Stimulated activated CD8-positive, alpha-beta memory T cell treated with anti-CD3 and anti-CD28 coated beads, Interleukin-4, amount 100 ng/mL, for 48 hours (primary cell): ENCODE measurements around the gene CHCHD6.

Source experiments
- DNase-seq: peaks from one replicate; pipeline ENCODE4 v3.0.0-alpha.2; 2020

The CHCHD6 gene

DNA sequence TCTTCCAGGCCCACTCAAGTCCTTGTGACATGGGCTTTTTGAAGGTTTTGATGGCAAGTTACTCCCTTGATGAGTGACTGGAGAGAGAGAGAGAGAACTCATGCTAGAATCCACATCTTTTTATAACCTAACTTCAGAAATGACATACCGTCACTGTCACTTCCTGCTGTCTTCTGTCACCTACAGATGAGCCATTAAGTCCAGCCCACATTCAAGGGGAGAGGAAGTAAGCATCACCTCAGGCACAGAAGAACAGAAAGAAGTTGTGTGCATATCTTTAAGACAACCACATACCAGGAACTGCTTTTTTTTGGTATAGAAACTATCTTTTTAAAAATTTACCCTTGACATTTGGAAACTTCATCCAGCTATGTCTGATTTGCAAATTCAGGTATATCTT lies 32.5 kb upstream of the CHCHD6 start:
- DNase-seq = no peak

DNA sequence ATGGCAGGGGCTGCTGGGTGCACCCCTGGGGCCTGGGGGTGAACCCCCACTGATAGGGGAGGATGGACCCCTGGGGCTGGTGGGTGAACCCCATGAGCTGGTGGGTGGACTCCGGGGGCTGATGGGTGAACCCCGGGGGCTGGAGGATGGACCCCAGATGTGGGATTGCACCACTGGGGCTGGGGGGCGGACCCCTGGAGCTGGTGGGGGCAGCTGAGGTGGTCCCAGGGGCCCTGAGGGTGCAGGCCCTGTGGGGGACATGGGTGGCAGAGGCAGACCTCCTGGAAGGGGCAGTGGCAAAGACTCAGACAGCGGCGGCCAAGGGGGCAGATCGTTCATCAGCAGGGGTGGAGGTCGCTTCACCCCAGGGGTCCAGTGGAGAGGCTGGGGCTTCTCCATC lies 31.7 kb upstream of the CHCHD6 start:
- DNase-seq = no peak

DNA sequence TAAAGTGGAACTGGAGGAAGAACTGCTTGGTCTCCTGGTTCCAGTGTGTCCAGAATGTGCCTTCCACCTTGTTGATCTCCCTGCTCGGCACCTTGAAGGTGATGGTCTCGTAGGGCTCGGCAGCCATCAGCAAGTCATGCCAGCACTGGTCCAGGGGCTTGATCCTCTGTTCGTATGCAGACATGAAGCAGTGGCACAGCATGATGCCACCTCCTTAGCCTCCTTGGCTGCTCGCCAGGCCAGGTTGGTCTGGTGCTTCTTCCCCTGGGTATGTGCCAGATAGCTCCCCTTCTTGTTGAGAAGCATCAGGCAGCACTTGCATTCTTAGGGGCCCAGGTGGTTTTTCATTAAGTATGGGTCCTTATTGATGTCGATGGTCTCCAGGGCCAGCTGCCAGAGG lies 31.3 kb upstream of the CHCHD6 start:
- DNase-seq = no peak

DNA sequence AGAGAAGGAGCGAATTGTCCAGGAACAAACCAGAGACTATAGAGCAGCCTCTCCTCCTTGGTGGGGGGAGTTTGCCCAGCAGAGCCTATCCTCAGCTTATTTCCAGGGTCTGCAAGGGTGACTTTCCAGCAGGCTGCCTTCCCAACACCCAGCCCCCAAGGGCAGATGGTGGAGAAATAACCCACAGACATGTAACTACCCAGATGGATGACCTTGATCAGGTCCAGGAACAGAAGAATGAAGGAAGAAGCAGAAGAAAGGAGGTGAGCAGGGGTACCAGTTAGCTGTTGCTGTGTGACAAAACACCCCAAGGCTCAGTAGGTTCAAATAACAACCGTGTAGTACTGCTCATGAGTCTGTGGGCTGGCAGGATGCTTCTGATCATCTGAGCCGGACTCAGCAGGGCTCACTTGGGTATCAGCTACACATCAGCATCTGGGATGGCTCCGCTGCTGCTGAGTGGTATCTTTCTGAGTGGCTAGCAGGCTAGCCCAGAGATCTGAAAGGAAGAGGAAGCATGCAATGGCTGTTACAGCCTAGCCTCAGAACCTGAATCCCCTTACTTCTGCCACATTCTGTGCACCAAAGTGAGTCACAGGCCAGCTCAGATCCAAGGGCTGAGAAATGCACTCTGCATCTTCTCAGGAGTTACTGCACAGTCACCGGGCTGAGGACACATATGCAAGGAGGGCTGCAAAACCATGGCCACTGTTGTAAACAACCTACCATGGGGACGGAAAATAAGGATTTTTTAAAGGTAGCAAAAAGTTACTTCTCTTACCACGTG lies 26.9 kb upstream of the CHCHD6 start:
- DNase-seq = no peak

DNA sequence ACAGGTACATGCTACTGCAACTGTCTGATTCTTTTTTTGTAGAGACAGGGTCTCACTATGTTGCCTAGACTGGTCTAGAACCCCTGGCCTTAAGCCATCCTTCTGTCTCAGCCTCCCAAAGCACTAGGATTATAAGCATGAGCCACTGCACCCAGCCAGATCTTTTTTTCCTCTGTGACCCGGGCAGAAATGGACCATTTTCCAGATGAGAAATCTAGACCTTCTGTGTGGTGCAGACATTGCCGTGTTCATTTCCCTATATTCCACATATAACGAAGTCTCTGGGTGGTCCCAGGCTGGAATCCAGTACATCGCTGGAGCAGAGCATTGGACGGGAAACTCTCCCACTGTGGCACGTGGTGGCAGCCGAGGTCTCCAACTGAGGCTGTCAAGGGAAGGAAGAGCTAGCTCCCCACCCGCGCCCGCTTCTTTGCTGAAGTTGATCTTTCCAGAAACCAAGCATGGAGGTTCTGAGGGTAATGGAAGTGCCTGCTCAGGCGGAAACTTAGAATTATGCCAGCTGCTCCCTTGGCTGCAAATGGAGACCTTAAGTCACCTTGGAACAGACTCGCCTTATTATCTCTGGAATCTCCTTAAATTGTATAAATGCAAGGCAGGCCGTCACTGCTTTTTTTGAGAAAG lies 26.1 kb upstream of the CHCHD6 start:
- no peak for DNase-seq

DNA sequence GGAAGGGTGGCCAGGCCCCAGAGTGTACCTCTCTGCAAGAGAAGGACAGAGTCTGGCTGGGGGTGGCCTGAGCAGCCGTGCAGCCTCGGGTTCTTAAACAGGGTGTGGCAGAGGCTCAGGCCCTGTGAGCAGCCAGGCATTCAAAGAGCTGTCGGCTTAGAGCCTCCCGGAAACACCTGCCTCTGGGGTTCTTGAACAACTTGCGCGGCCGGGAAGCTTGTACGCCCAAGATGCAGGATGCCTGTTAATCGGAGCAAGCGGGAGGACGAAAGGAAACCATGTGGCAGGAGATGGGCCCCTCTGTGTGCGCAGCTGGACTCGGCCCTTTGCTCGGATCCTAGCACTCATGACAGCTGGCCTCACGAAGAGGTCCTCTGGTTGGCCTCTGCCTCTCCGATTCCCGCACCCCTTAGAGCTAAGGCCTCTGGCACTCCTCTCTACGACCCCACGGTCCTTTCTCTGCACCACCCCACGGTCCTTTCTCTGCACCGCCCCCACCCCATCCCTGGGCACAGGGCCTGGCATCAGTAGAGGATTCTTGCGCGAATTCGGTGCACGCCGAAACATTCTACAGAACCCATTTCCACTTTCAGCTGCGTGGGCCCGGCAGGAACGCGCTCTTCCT lies 25.2 kb upstream of the CHCHD6 start:
- DNase-seq = no peak

DNA sequence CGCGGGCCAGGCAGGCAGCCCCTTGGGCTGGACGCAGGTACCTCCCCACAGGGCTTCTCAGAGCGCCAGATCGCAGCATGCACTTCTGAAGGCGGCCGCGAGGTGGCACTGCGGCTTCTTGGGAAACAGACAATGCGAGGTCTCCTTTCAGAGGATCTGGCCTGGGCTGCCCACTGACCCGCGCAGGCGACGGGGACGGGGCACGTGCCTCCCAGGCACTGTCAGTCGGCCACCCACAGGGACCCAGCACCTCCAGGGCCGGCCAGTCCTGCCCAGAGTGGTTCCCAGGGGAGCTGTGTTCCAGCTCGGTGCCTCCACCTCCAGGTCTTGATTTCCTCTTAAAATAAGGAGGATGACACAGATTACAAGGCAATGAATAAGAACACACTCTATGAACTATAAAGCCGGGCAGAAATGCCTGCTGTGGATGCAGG lies 24.7 kb upstream of the CHCHD6 start:
- peak; percentile 92 for DNase-seq

DNA sequence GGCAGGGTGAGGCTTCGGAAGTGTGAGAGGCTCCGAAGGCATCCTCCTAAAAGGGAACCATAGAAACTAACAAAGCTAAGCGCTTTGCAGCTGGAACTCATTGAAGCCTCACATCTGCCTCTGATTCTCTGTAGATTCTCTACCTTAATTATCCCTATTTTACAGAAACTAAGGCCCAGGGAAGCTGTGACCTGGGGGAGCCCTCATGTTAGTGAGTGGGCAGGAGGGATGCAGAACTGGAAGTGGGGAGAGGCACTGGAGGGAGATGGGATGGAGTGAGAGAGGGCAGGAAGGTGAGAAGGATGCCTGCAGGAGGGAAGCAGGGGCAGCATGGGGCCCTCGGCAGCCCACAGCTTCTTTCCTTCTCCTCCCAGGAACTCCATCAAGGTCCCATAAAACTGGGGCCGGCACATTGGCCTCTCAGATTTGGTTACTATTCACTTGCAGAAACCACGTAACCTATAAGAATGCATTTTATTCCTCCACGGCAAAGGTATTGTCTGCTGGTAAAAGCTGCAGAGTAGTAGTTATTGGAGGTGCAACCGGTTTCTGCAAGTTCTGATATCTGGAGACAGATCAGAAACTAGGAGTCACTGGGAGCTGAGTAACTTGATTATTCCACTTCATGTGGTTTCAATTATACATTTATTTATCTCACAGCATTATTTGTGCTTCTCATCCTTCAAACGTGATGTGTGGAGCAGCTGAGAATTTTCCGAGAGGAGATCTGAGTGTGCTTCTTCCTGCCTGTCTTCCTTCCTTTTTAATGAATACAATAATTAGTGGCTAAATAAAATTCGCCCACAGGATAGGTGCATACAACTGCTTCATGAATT lies 24.0 kb upstream of the CHCHD6 start:
- DNase-seq = no peak

DNA sequence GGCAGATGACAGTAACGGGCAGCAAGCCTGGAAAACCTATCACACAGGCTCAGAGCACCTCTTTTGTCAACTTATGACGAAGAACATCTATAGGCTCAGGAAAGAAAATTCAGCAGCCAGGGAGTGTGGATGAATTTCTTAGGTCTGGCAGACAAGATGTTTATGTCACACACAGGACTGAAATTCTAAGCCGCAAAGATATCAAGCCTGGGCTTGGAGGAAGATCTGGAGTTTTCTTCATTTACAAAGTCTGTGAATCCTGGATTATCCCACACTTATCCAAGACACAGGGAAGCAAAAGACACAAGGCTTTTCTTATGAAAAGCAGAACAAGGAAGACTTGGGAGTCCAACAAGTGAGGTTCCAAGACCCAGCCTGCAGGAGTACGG lies 23.4 kb upstream of the CHCHD6 start:
- no peak for DNase-seq

DNA sequence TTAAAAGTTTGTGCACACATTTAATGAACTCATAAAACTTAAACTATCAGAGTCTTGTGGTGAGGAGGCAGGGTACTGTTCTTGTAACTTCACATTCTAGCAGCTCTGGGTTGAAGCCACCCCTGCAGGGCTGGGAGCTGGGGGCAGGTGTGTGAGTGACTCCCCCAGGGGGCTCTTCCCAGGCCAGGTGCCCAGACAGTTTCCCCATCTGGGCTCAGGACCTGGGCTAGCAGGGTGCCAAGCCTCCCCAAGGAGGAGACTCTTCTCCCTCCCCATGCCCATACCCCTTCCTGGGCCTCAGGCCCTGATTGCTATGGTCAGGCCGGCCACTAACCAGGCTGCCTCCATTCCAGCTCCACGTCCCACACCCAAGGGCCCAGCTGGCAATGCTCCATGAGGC lies 22.0 kb upstream of the CHCHD6 start:
- DNase-seq = no peak

DNA sequence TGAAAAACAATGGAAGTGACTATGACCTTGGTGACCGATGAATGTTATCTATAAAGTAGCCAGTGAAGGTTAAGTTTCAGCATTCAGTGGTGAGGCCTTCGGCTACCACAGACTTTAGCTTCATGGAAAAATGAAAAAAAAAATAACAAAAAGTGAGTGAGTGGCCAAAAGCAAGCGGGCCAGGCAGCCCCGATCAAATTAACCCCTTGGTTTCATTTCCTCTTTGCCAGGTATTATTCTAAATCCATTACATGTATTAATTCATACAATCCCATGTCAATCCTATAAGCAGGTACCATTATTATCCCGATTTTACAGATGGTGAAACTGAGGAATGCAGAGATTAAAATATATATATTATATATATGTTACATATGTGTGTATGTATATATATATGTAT lies 21.0 kb upstream of the CHCHD6 start:
- no peak for DNase-seq

DNA sequence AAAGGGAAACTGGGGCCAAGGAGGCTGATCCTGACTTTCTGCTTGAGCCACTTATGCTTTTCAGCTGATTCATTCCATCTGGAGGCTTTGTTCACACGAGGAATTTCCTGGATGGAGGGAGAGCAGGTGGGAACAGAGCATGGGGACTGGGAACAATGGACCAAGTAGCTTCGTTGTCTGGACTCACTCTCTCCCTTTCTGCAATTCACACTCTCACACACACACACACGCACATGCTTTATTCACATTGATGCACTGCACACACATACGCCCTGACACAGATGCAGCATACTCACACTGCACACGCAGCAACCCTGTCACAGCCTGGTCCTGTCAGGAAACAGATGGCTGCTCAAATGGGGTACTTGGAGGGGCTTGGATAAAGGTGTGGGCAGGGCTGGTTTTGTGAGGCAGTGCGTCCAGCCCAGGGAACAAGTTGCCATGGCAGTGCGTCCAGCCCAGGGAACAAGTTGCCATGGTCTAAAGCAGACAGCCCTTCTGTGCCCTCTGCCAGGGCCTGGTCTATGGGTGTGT lies 19.8 kb upstream of the CHCHD6 start:
- no peak for DNase-seq

DNA sequence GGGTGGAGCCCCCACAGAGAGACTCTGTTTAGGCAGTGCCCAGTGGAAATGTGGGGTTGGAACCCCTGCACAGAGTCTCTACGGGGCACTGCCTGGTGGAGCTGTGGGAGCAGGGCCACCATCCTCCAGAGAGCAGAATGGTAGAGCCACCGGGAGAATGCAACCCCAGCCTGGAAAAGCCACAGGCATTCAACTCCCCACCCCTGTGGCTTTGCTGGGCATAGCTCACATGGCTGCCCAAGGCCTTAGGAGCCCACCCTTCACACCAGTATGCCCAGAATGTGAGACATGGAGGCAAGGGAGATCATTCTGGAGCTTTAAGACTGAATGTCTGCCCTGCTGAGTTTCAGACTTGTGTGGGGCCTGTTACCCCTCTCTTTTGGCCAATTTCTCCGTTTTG lies 19.0 kb upstream of the CHCHD6 start:
- DNase-seq = no peak

DNA sequence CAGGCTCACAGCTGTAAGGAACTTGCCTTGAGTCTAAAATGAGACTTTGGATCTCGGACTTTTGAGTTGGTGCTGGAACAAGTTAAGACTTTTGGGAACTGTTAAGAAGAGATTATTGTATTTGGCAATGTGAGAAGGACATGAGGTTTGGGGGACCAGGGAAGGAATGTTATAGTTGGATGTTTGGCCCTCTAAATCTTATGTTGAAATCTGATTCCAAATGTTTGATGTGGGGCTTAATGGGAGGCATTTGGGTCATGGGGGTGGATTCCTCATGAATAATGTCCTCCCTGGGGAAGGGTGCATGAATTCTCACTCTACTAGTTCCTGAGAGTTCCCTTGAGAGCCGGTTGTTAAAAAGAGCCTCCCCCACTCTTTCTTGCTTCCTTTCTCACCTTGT lies 18.5 kb upstream of the CHCHD6 start:
- no peak for DNase-seq

DNA sequence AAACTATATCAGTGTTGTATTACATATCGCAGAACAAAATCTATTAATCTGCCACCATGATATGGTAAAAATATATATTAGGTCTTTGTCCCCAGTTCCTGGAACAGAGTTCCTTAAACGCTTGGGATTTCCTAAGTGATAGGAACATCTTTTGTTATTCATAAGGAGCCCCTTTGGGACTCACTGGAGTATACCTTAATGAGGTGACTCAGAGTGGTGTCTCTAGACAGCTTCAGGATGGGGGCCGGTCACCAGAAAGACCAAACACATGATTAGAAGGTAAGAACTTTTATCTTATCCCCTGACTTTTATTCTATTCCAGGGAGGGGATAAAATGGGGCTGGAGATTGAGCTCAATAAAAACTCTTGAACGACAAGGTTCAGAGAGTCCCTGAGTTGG lies 12.3 kb upstream of the CHCHD6 start:
- DNase-seq = no peak

DNA sequence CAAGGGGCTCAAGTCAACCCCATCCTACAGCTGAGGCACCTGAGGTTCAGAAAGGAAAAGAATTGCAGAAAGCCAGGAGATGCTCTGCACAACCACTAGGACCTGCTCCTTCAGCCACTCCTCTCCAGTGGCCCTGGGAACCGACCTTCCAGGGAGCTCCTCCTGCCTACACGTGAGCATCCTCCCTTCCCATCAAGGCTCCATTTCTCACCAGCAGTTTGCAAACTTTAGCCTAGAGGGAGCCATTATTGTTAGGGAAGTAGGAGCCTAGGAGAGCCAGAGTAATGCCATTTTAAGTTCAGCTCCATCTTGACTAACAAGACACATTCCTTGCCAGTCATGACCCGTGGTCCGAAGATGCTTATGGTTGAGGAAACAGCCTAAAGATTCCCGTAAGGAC lies 11.2 kb upstream of the CHCHD6 start:
- DNase-seq = no peak

DNA sequence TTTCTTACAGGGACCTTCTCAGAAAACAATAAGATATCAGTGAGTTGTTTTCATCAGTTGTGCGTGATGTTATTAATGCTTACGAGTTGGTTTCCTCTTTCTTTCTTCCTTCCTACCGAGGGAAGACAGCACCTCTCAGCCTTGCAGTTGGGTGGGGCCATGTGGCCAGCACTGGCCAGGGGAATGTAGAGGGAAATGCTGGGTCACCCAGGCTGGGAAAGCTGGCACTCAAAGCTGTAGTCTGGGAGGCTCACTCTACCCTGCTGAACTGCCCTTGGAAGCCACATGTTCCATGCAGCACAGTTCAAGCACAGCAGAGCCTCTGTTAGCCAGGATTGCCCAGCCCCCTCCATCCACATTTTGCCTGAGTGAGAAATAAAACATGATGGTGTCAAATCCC lies 10.1 kb upstream of the CHCHD6 start:
- DNase-seq = no peak

DNA sequence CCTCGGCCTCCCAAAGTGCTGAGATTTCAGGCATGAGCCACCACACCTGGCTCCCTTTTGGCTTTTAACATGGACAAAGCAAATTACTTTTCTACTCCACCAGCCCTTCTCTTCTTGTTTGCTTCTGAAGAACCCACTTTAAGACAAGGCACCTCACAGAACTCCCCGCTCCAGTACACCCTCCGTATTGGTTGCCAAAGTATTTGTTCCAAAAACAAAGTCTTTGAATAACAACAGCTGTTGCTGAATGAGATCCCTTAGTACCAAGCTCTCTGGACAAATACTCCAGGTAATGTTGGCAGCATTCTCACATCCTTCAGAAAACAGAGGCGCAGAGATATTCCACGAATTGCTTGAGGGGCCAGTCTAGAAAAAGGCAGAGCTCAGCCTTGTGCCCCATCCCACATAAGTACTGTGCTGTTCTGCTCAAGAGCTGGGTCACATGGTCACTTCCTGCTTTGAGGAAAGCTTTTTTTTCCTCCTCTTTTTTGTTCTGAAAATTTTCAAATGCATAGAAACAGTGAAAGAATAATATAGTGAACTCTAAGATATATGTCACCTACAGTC lies 7.3 kb upstream of the CHCHD6 start:
- no peak for DNase-seq

DNA sequence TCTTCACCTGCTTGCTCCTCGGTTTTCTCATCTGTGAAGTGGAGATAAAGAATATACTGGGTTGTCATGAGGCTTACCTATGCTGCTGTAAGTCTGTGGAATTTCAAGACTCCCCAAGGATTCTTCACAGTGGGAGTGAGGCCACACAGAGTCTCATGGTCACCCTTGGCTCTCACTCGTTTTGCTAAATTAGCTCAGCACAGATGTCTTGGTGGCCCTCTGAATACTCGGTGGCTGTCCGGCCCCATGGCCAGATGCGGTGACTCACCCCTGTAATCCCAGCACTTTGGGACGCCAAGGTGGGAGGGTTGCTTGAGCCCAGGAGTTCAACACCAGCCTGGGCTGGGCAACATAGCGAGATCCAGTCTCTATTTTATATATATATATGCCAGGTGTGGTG lies 5.0 kb upstream of the CHCHD6 start:
- DNase-seq = no peak

DNA sequence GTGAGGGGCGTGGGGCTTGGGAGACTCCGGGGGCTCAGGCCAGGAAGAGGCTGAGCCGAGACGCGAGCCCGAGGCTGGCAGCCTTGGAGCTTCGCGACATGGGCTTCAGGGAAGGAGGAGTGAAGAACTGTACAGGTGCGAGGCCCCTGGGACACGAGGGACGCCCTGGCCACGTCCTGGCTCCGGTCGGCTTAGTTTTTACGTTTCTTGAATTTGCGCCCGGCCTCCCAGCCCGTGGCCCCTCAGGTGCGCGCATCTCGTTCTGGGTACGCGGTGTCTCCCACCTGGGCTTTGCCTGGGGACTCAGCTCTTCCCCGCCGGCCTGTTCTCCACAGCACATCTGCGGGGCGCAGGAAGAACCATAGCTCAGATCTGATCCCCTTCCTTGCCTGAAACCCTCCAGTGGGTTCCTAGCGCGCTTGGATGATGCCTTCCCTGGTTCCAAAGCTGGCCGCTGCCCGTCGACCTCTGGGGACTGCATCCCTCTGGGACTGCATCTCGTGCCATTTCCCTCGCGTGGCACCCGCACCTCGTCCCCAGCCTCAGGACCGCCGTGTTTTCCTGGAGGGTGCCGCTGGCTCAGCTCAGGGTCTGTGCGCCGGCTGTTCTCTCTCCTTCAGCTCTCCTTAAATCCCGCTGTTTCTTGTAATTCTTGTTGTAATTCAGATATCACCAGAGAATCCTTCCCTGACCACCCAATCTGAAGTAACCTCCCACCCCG lies 614 bp downstream of the CHCHD6 start:
- DNase-seq = peak; percentile 37

DNA sequence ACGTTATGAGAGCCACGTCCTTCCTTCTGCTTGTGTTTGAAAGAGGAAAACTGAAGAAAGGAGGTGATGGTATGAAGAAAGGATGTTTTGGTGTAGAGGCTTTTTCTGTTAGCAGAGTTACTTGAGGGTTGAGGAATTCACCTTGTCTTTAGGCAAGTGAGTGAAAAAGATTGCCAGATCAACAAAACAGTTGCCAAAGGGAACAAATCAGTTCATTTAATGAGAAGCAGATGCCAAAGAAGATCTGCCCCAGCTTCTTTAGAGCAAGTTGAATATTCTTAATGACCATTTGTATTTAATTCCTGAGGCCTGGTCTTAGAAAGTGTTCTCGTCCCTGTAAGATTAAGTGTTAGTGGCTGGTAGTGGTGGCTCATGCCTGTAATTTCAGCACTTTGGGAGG lies 2.6 kb downstream of the CHCHD6 start:
- DNase-seq = no peak

DNA sequence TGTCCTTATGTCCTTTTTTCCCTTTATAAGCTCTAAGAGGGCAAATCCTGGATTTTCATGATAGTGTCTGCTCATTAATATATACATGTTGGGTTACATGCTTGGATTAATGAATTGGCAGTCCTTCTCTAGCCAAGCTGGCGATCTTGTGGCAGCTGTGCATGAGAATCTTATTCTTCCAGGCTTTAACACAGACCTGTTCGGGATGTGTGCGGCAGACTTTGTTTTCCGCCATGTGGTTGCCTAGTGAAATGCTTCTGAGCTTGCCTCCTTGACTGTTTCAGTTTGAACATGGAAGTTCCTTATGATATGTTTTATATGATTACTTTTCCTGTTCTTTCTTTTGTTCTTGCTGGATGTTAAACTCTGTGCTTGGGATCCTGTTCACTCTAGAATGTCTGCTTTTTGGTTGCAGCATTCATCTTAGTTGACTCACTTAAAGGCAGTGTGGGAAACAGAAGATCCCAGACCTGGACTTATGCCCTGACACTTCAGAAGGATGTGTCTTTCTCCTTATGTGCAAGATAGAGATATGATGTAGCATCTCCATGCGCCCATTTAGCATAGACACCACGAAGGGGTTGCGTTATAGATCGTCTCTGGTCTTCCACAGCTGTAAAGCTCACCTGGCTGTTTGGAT lies 7.2 kb downstream of the CHCHD6 start:
- DNase-seq = no peak
